H1 (cell line): ENCODE data around the gene TSPAN8. TPM values are rescaled to one million over a fixed set of nuclear protein-coding genes. Genes with fewer than 3 reads are reported as not detected.

Experiments
- RNF2 ChIP-seq: fragments of 200-900, 300-1000 bp; sonication (generic); IDR thresholded peaks from 2 replicates; pipeline ENCODE4 v1.7.1; 2016; ENCODE audit warnings: borderline replicate concordance, low read depth, mild to moderate bottlenecking, antibody characterized with exemption, low read length; ENCODE audit not compliant: poor library complexity, severe bottlenecking; ENCODE audit errors: missing control alignments
- polyA plus RNA-seq, 7 experiments: library from polyadenylated mRNA; depleted of rRNA in 3 of 7; stranded (reverse) in 5 of 7; unstranded in 2 of 7; fragments of >200 nt in 5 of 7; fragments of 200-250 nt in 2 of 7; gene quantifications; 1 replicate in 5 of 7; 2 replicates in 1 of 7; 4 replicates in 1 of 7; pipeline versions ENCODE4 v1.2.1 to v1.2.3, GENCODE V29; 2011 to 2013; ENCODE audit warnings: missing spikeins in 2 of 7, mixed read lengths in 2 of 7
- total RNA-seq: library from RNA; stranded (reverse); fragmentation: NEBNext Ultra II Directional; extraction: Animal tissue kit (Norgen Biotek cat#: 25700); gene quantifications from 2 replicates; pipeline ENCODE4 v1.2.1, GENCODE V29; 2021

Gene TSPAN8
- total and polyA plus RNA-seq, 2 of the 8 experiments (the other 6 are each of a cell fraction or from before 2014, with no cell fraction given), result not detected

GRCh38 chr12:71135812-71136176, 22.0 kb downstream of the TSPAN8 start (continued):
- TF ChIP-seq RNF2, result no peak
